IPS DF 4.7 (cell line): ENCODE data around the gene ATAD1.

ENCODE experiments used
- DNase-seq: peaks from one replicate; pipeline ENCODE4 v3.0.0-alpha.2; 2013; ENCODE audit warnings: low spot score; ENCODE audit errors: extremely low read depth

Gene ATAD1

DNA sequence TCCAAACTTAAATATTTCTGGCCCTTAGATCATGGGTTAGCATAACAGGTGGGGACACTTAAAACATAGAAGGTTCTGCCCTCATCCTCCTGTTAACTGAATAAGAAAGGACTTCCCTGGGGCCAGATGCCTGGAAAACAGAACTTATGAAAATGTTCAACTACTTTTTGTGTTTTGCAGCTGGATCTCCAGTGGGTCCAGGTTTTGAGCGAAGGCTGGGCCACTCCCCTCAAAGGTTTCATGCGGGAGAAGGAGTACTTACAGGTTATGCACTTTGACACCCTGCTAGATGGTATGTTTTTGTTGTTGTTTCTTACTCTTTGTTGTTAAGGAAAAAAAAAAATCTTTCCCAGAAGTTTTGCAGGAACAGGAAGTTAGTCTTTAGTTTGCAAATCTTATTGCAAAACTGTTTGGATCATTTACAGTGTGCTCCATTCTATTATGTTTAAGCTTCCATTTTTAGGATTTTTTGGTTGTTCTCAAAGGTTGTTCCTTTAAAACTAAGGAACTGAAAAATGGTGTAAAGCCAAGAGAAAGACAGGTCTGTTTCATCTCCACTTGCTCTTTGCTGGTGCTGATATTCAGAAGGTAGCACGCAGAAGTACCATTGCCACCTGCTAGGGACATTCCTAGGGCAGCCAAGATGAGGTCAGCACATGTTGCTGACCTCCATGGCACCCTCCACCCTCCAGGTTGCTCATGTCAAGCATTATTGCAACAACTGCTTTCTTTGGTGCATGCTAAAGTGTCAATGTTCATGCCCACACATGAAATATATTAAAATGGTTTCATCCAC is 102.3 kb downstream of the ATAD1 start:
- no peak for DNase-seq

DNA sequence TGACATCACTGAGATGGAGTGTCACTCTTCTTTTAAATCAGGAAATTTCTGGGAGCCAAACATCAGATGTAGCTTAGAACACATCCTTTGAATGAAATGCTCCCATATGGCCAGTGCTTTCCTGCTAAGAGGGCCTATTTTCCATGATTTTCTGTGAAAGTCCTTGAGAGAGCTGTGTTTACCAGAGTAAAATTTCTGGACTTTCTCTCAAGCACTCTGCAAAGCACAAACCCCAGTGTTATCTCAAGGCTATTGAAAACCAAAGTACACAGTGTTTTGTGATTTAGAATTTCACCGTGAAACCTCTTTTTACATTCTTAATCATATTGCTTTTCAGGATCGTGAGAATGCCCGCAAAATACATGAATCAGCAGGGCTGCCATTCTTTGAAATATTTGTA is 104.3 kb downstream of the ATAD1 start:
- no peak for DNase-seq

DNA sequence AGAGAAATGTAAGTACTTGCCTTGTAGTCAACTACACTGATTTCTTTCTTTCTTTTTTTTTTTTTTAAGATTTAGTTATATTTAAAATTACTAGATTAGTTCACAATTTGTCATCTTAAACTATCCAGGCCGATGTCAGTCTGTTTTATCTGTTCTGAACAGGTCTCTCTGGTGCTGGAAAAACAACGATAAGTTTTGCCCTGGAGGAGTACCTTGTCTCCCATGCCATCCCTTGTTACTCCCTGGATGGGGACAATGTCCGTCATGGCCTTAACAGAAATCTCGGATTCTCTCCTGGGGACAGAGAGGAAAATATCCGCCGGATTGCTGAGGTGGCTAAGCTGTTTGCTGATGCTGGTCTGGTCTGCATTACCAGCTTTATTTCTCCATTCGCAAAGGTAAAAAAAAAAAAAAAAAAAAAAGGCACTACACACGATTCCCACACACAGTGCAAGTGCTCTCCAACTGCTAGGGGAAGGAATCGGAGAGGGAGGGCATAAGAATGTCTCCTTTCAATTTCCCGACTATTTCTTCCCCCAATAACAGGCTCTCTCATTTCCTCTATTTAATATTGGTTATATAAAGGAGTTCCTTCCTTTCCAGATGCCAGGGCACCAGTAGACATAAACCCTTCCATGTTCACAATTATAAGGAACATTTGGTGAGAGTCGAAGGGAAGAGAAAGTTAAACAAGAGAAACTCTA is 105.0 kb downstream of the ATAD1 start:
- DNase-seq, result no peak

DNA sequence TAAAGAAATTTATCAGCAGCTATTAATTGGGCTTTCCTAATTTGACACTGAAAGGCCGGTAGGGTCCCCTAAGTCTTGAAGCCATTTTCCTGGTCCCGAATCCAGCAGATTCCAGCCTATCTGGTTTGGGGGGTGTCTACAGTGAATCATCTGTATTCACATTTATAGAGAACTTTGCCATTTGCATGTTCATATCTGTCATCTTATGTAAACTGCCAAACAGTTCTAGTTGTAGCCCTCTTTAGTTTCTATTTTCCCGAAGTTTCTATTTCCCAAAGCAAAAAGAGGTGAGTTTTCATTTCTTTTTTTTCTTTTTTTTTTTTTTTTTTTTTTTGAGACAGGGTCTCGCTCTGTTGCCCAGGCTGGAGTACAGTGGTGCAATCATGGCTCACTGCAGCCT is 110.8 kb downstream of the ATAD1 start:
- DNase-seq, result no peak

DNA sequence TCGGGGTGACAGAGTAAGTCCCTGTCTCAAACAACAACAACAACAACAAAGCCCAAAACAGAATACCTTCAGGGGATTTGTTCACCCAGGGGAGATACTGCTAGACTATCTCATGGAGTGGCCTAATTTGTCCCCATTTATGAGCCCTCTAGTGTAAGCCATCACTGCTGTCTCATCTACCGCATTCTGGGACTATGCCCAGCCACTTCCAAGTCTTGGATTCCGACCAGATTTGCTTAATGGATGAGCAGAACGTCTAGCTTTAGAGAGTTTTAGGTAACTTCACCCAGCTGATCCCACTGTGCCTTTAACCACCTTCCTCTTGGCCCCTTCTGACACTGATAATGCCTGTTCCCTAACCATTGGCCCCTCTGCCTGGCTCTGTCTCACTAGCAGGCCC is 111.3 kb downstream of the ATAD1 start:
- DNase-seq, result no peak

DNA sequence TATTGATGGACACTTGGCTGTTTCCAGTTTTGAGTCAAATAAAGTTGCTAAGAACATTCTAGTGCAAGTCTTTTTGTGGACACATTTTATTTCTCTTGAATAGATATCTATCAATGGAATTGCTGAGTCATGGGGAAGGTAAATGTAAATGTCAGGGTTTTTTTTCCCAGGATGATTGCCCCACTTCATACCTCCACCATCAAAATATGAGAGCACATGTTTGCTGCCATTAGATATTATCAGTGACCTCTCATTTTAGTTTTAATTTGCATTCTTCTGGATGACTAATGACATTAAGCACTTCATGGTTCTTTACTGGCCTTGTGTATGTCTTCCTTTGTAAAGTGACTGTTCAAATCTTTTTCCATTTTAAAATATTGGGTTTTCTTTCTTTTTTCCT is 112.7 kb downstream of the ATAD1 start:
- DNase-seq, result no peak

DNA sequence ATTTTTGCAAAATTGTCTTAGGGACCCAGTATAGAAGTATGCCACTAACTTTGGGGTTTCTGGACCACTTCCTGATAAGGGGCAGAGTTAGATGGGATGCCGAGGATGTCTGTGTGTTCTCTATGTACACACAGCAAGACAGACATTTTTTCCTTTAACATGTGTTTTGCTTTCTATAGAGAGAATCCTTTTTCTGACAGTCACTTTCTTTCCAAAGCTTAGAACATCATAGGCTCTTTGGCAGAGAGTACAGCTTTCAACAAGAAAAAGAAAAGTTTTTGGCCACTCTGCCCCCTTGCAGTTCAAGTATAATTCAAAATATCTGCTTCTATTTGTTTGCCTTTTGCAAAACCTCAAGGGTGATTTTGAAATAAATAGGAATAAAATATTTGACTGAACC is 114.3 kb downstream of the ATAD1 start:
- no peak for DNase-seq

DNA sequence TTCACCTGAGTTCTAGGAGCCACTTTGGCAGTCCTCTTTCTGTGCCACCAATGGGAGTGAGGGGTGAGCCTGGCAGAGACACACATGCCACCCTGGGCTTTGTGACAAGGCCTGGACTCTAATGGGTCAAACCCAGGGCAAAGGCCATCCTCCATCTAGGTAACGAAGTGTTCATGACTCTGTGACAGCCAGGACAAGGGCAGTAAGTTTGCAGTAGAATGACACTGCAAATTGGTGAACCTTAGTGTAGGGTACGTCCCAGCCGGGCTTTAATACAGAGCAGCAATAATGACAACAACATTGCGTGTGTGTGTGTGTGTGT is 115.1 kb downstream of the ATAD1 start:
- no peak for DNase-seq

DNA sequence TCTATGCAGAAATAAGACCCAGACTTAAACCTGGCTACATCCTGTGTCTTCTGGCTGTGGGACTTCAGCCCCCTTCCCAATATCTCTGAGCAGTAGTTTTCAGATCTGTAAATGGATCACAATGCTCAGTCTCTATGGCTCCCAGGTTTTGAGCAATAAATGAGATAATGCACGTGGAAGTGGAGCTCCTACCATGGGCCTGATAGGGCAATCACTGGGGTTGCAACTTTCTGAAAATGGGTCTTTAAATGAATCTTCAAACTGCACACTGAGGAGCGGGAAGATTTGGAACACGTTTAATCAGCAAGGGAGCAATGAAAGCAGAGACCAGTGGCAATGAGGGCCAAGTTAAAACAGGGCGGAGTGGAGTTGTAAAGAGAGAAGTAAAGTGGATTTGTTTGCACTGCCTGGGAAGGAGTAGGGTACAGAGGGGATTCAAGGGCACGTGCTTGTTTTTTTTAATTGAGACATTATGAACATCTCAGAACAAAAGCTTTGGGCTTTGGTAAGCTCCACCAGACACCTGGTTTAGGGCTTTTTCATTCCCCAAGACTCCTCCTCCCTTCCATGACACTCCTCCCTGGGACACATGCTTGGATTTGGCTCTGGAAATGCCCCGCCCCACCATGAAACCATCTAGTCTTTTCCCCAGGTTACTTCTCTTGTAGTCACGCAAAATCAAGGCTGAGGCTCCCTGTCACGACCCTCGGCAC is 115.6 kb downstream of the ATAD1 start:
- no peak for DNase-seq
